ENCODE data around the gene RETNLB.

Gene RETNLB, protein sequence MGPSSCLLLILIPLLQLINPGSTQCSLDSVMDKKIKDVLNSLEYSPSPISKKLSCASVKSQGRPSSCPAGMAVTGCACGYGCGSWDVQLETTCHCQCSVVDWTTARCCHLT

DNA sequence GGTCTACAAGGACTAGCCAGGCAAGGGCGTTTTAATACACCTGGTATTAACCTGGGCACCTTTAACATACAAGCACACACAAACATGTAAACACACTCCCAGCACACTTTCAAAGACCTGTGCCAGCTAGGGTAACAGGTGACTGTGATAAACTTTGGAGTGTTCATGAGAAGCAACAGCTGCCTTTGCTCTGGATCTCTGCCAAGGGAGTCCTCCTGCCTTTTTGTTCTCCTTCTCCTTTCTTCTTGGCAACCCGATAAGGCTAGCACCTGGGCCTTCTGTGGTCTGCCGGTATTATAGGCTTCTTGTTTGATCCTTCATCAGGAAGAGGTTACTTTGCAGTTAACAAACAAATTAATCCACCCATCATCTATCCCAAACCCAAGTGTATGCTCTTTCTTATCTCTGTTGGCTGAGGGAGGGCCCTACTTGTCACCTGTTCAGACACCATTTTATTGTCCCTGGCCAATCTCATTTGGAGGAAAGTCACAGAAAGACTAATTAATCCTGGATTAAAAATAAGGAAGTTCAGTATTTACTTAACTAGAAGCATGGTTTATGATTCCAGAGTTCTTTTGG is at the start of gene RETNLB:
Gene RETNLB (minus strand): TSS at position 7 of the 579 bp plus-strand sequence. CDS start 225 bp downstream, outside the sequence.
- no peak for DNase-seq

DNA sequence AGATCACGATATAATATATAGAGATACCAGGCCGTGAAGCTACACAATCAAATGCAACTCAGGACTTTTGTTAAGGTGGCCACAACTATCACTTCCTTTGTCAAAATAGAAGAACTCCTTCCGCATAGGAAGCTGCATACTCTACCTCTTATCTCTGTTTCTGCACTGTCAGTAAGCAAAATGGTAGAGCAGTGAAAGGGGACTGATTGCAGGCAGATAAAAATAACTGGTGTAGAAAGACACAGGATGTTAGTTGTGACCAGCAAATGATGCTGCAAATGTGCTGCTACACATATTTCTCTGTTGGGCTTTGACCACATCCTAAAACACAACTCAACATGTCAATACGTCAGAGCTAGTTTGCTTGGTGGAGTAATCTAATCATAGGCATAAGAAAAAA is 49.1 kb upstream of the RETNLB start:
- no peak for DNase-seq

DNA sequence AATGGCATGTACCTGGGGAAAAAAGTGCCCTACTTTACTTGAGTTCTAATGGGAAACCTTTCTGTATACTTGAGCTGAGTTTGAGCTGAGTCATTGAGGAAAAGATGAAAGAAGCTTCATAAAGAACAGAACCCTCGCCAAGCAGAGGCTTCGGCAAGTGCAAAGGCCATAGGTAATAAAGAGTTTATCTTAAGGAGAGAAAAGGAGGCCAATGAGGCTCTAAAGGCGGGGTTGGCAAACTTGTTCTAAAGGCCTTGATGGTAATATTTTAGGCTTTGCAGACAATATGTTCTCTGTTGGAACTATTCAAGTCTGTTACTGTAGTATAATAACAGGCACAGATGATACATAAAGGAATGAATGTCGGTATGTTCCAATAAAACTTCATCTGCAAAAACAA is 47.8 kb upstream of the RETNLB start:
- no peak for DNase-seq

GRCh38 chr3:108804437-108804836 is 47.2 kb upstream of the RETNLB start:
- DNase-seq = no peak

DNA sequence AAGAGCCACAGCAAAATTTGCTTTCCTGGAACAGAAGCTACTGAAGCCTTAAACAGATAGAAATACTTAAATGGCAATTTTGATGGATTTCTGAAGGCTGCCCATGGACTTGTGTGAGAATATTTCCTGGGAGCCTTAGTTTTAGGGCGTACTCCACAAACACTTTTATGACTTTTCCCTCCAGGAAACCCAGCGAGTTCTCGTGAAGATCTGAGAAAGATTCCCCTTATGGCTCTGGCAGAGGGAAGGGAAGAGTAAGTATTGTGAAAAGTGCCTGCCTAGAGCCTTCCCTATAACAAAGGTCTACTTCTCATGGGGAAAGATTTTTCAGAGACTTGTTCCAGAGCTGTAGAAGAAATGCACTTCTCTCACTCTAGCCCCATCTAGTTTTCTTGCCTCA is 34.3 kb upstream of the RETNLB start:
- no peak for DNase-seq

DNA sequence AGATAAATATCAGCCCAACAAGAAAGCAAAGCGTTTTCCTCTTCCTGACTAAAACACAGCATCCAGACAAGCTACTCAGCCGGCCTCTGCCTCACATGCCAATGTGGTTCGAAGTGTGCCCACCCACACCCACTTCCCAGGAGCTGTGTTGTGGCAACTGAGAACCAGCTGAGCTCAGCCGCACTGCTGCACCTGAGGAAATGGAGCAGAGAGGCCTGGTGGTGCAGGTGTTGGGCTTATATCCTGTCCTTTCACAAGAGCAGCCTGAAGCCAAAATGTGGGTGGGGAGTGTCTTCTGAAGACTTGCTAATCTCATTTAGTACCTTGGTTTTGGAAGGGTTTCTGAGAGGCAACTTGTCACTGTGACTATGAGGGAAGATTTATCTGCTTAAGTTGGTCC is 23.0 kb upstream of the RETNLB start:
- DNase-seq = no peak

DNA sequence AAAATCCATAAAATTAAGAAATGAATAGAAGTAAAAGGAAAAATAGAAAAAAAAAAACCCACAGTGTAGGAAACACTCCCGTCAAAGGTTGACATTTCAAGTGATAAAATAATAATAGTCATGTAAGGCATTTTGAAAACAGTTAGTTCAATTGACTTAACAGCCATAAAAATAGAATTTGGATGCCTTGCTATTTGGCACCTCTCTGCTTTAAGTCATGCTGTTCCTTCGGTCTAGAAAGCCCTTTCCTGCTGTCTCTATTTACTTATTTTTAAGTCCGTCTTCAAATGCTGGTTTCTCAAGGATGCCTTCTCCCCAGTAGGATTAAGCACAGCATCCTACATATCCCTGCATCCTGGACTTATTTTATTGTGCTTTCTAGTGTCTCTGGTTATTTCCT is 22.3 kb upstream of the RETNLB start:
- DNase-seq = no peak

GRCh38 chr3:108775649-108776048 is 18.4 kb upstream of the RETNLB start:
- no peak for DNase-seq

- DNase-seq = no peak
Observed at GRCh38 chr3:108767253-108767652, 10.0 kb upstream of the RETNLB start.

DNA sequence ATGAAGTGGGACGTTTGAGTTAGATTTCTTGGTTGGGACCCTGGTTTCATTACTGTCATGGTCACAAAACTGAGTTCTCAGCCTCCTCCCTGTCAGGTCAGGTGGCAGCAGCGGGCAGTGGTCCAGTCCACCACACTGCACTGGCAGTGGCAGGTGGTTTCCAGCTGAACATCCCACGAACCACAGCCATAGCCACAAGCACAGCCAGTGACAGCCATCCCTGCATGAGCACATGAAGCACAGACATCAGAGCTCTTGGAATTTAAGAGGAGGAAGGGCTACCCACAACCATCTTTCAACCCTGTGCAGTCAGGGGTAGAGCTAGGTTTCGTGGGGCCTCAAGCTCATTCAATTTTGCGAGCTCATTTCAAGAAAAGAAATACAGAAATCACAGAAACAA is 1.5 kb downstream of the RETNLB start:
- no peak for DNase-seq

DNA sequence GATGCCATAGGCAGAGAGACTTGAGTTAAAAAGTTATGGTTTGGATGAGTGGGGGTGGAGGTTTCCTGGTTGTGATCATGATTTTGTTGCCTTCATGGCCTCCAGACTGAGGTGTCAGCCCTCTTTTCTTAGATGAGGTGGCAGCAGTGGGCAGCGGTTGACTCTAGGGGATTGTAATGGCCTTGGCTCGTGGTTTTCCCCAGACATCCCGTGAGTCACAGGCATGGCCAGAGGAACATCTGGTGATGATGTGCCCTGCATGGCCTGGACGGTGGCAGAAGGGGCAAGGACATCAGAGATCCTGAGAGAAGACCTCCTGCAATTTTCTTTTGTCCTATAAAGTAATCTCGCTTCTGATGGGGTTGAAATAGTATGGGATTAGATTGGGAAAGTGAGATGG is 12.4 kb downstream of the RETNLB start:
- DNase-seq = no peak

- DNase-seq = no peak
Observed at GRCh38 chr3:108742929-108743328, 14.3 kb downstream of the RETNLB start.

- DNase-seq = no peak
Observed at GRCh38 chr3:108736821-108737220, 20.4 kb downstream of the RETNLB start.

DNA sequence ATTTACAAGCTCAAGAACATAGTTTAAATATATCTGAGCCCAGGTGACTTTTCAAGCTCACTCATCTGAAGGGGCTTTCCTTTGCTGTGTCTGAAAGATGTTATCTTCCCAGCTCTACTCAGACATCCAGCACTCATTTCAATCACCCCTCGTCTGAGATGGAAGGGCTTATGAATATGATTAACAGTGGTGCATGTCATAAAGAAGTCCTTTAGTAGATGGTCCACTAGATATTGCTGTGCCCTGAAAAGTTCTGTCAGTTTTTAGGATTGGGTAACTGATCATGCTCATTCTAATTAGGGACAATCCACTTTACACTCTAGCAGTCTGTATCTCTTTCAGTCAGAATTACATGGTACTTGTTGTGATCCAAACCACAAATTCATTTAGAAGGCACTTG is 28.3 kb downstream of the RETNLB start:
- DNase-seq = no peak

DNA sequence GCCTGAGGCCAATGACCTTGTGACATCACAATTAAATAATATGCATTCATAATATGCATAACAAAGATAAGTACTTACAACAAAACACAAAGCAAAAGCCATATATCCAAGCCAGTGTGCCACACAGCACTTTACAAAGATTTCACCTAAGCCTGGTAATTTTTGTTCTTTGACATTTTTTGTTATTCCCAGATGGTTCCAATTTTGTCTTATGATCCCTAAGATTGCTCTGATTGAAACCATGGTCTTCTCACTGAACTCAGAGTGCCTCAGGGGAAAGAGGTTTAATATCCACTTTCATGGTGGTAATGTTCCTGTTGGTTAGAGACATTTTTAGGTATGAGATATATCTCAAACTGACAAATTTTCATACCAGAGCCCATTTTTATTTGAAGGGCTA is 29.1 kb downstream of the RETNLB start:
- no peak for DNase-seq

GRCh38 chr3:108724101-108724500 is 33.1 kb downstream of the RETNLB start:
- DNase-seq = no peak

- no peak for DNase-seq
Observed at GRCh38 chr3:108722724-108723123, 34.5 kb downstream of the RETNLB start.

- no peak for DNase-seq
Observed at GRCh38 chr3:108719178-108719806, 37.9 kb downstream of the RETNLB start.

DNA sequence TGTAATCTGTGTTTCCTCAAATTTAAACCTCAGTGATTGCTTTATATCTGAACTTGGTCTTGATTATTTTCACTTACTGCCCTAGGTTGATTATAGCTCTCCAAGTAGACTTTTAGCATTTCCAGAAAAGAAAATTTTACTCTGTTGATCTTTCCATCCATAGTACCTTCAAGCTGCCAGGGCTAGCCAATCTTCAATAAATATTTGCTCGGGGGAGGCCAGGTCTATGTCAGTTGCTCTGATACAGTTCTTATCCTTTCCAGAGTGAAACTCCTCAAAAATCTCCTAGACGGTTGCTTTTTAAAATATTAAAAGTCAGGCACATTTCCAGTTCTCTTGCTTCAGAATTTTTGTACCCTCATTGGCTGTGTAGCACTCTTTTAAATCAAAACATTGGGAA is 38.8 kb downstream of the RETNLB start:
- no peak for DNase-seq

DNA sequence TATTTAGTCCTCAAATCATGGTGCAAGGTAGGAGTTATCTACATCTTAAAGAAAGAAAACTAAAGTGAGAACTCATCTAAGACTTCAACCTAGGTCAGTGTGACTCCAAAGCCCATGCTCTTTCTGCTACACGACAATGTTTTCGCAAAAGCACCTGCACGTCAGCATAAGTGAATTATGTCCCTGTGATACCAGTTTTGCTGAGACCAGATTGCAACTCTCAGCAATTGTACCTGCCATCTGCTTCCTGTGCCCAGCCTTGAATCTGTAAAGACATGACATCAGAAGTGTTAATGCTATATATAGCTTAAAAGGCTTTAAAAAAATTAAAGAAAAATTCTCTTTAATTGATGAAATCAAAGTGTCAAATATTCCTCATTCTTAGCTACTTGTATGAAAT is 43.4 kb downstream of the RETNLB start:
- DNase-seq = no peak

DNA sequence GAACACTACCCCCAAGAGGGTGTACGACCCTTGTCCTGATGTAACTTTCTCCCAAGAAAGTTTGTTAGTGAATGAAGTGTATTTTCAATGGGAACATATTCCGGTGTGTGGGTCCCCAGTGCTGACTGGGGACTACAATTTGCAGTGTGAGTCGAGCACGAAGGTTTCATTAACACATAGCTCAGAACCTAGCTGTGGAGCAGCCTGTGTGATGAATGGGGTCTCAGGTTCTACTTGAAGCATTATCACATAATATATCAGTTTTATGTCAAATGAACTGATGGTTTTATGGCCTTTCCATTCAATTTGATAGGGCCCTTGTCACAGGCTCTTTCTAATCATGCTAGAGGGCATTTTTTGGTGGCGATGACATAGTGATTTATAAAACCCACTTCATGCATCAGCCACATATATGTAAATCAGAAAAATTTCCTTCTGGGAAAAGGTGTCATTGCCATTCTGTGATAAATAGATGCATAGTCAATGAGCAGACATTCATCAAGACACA is 44.1 kb downstream of the RETNLB start:
- DNase-seq = no peak
